ENCODE results near the gene ADPRH. TPM values are rescaled to one million over a fixed set of nuclear protein-coding genes. Genes with fewer than 3 reads are reported as not detected.
"Not testable (repeated sequence)": the region's sequence is repeated elsewhere in the genome, so short reads cannot be mapped to it uniquely, and the experiment has no call there.

Gene ADPRH
- total RNA-seq, 1 experiment from 2014 or later: 1.4 TPM

- POLR2A ChIA-PET (ENCODE audit: unreplicated experiment): no interaction called here
- intact Hi-C loops (cut with micrococcal nuclease; ENCODE audit: unreplicated experiment): no loop called here
- CTCF ChIA-PET: no interaction called here
Measured at GRCh38 chr3:119550192-119550910, 28.9 kb upstream of the ADPRH start.

GRCh38 chr3:119551598-119551997 lies 27.7 kb upstream of the ADPRH start:
- H3K4me3 ChIP-seq: no peak overlapping the region
- no peak overlapping the region for H3K4me2 ChIP-seq
- BruUV-seq (replicated peaks): no TSS peak
- ChIA-PET POLR2A (ENCODE audit: unreplicated experiment) (no interaction called here), CTCF (no interaction called here)
- no peaks in the 10 kb centered on the region for H3K4me1 ChIP-seq (replicated peaks; ENCODE audit: insufficient read depth)
- H4K20me1 ChIP-seq (ENCODE audit: insufficient read depth): no peaks in the 10 kb centered on the region
- H3K79me2 ChIP-seq (ENCODE audit: low read depth): no peaks in the 10 kb centered on the region
- H3K27me3 ChIP-seq (ENCODE audit: insufficient read depth, low read depth): no peaks in the 10 kb centered on the region
- no peak for DNase-seq
- intact Hi-C loops (cut with micrococcal nuclease; ENCODE audit: unreplicated experiment): no loop called here
- H3K9me2 ChIP-seq (ENCODE audit: insufficient read depth): no peaks in the 10 kb centered on the region
- H3K36me3 ChIP-seq (ENCODE audit: low read depth): no peaks in the 10 kb centered on the region
- no peak overlapping the region for H3K27ac ChIP-seq
- TF ChIP-seq CTCF (conservative IDR thresholded peaks at IDR 0.05) (no peak), EZH2 (IDR thresholded peaks at IDR 0.05; ENCODE audit: low read depth) (no peak)
- no peaks in the 10 kb centered on the region for H3F3A ChIP-seq (ENCODE audit: insufficient read depth, low read depth)
- no peaks in the 10 kb centered on the region for H3K9me3 ChIP-seq (ENCODE audit: insufficient read depth, low read depth)
- H2AFZ ChIP-seq: no peak overlapping the region

More at GRCh38 chr3:119550192-119550910, 28.9 kb upstream of the ADPRH start:
- Histone ChIP-seq H3K9me3 (ENCODE audit: insufficient read depth, low read depth) (no peaks in the 10 kb centered on the region), H3K4me1 (replicated peaks; ENCODE audit: insufficient read depth) (no peaks in the 10 kb centered on the region), H3K4me2 (no peak overlapping the region), H3K27me3 (ENCODE audit: insufficient read depth, low read depth) (no peaks in the 10 kb centered on the region), H3K4me3 (no peak overlapping the region), H2AFZ (no peak overlapping the region), H3K79me2 (ENCODE audit: low read depth) (no peaks in the 10 kb centered on the region), H3K9me2 (ENCODE audit: insufficient read depth) (no peaks in the 10 kb centered on the region), H3K27ac (no peak overlapping the region), H4K20me1 (ENCODE audit: insufficient read depth) (no peaks in the 10 kb centered on the region), H3K36me3 (ENCODE audit: low read depth) (no peaks in the 10 kb centered on the region), H3F3A (ENCODE audit: insufficient read depth, low read depth) (no peaks in the 10 kb centered on the region)
- no peak for DNase-seq
- TF ChIP-seq CTCF (conservative IDR thresholded peaks at IDR 0.05) (no peak), EZH2 (IDR thresholded peaks at IDR 0.05; ENCODE audit: low read depth) (no peak)
- BruUV-seq (replicated peaks): no TSS peak

- H3K79me2 ChIP-seq (ENCODE audit: low read depth); DNase-seq; intact Hi-C loops (cut with micrococcal nuclease; ENCODE audit: unreplicated experiment); H2AFZ ChIP-seq; BruUV-seq (replicated peaks); H3K36me3 ChIP-seq (ENCODE audit: low read depth); H3K27ac ChIP-seq; H3K9me3 ChIP-seq (ENCODE audit: insufficient read depth, low read depth); POLR2A ChIA-PET (ENCODE audit: unreplicated experiment); H3K4me1 ChIP-seq (replicated peaks; ENCODE audit: insufficient read depth); H4K20me1 ChIP-seq (ENCODE audit: insufficient read depth); H3K27me3 ChIP-seq (ENCODE audit: insufficient read depth, low read depth); H3K4me2 ChIP-seq; CTCF ChIA-PET; H3K4me3 ChIP-seq; H3F3A ChIP-seq (ENCODE audit: insufficient read depth, low read depth); H3K9me2 ChIP-seq (ENCODE audit: insufficient read depth): not testable (repeated sequence)
Measured at GRCh38 chr3:119552928-119553327, 26.4 kb upstream of the ADPRH start.
